Stimulated activated CD8-positive, alpha-beta memory T cell treated with anti-CD3 and anti-CD28 coated beads, Interleukin-4, amount 100 ng/mL, for 24 hours (primary cell): Measurements from ENCODE around the gene NUDC.
"Not testable (repeated sequence)": the region's sequence is repeated elsewhere in the genome, so short reads cannot be mapped to it uniquely, and the experiment has no call there.

Experiments used
- DNase-seq: peaks from one replicate; pipeline ENCODE4 v3.0.0-alpha.2; 2020; ENCODE audit warnings: low read depth

NUDC gene

GRCh38 chr1:26921540-26922430, at the start of gene NUDC:
Gene NUDC, plus strand, starts transcription at chr1:26921743. Its CDS starts 106 bp downstream, at chr1:26921849.
- DNase-seq: peak; percentile 93

DNA sequence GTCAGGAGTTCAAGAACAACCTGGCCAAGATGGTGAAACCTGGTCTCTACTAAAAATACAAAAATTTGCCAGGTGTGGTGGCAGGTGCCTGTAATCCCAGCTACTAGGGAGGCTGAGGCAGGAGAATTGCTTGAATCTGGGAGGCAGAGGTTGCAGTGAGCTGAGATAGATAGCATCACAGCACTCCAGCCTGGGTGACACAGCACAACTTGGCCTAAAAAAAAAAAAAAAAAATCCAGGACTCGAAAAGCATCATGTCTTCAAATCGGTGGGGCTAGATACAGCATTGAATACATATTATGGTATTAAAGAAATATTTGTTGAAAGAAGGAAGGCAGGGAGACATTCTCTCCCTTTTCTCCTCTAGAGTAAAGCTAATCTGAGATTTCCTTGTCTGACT, 48.4 kb upstream of the NUDC start:
- not testable (repeated sequence) for DNase-seq

DNA sequence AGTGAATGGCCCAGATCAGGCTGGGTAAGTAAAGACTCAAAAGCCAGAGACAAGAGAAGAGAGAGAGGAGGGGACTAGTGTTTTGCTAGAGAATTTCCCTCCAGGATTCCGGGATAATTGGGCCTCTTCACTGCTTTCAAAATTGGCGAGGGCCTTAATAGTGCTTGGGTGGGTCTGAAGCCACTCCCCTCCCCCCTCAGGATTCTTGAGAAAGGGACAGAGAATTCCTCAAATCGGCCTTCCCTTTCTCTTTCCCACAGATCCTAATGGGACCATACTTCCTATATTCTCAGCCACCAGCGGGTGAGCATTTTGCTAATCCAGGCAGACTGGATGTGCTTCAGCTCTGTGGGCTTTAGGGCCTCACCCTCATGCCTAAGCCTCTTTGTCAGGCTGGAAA, 46.6 kb upstream of the NUDC start:
- DNase-seq: no peak

- DNase-seq: no peak
Observed at GRCh38 chr1:26877326-26877725, 44.2 kb upstream of the NUDC start.

GRCh38 chr1:26879793-26880192, 41.8 kb upstream of the NUDC start:
- no peak for DNase-seq

DNA sequence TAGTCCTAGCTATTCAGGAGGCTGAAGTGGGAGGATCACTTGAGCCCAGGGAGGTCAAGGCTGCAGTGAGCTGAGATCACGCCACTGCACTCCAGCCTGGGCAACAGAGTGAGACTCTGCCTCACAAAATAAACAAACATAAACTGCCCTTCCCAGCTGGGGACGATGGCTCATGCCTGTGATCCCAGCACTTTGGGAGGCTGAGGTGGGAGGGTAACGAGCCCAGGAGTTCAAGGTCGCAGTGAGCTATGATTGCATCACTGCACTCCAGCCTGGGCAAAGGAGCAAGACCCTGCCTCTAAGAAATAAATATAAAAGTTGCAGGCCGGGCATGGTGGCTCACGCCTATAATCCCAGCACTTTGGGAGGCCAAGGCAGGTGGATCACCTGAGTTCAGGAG, 39.9 kb upstream of the NUDC start:
- not testable (repeated sequence) for DNase-seq

- DNase-seq: no peak
Observed at GRCh38 chr1:26882696-26883463, 38.7 kb upstream of the NUDC start.

DNA sequence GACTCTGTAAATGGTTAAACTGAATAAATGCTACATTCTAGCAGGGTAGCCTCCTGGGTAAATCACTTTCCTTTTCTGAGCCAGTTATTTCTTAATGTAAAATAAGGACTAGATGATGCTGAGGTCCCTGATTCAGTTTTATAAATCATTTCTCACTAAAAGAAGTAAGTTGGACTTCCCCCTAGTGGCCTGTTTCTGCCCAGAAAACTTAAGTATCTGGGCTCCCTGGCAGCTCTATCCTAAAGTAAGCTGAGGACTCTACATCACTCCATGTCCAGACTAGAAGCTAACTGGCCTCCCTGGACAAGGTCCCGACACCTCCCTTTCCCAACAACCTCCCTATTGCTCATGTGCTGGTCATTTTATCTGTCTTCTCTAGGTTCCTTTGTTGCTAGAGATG, 34.4 kb upstream of the NUDC start:
- no peak for DNase-seq

DNA sequence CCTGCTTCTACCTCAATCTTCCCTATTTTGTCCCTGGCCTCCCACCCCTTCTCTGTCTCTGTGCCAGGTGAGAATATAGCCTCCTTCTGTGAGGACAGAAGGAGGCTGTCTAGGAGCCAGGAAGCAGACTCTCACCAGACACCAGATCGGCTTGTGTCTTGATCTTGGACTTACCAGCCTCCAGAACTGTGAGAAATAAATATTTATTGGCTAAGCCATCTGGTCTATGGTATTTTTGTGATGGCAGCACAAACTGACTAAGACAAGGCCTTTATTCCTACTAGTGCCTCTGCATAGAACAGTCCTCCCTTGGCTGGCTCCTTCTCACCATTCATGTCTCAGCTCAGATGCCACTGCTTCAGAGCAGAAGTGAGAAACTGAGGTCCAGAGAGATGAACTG, 33.3 kb upstream of the NUDC start:
- DNase-seq: no peak

DNA sequence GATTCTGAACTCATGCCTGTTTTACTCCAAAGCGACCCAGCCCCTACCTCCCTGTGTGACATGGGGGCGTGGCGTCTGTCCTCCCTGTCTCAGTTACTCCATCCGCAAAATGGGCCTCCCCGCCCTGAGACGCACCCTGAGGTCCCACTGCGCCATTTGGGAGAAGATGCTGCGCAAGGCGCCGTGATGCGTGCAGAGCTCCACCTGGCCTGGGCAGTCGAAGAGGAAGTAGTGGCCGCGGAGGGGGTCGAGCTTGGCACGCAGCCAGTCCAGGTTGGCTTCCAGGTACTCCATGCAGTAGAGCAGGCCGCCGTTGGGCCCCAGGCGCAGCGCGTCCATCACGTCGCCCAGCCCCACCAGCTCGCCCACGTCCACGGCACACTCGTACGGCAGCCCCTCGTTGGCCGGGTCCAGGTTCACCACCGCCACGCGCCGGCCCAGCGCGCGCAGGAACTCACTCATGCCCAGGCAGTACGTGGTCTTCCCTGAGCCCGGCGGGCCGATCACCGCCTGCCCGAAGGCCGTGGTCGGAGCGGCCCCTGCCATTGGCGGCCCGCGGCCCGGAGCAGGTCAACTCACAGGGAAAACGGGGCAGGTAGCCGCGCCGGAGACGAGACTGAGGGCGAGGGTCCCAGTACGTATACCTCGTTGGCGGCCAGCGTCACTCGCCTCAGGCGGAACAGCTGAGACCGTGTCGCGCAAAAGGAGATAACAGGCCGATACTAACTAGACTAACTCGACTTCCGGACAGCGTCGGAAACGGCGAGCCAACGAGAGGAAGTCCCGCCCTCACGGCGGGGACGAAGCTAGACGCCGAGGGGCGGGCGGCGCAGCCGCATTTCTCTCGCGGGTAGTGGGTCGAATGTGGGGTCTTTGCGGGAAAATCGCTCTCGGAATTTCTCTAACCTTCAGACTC, 31.7 kb upstream of the NUDC start, which contains the start of gene GPN2:
GPN2 (minus strand) TSS at position 733 of the 916 bp plus-strand sequence; CDS start at position 546, 187 bp downstream.
- peak; percentile 67 for DNase-seq

DNA sequence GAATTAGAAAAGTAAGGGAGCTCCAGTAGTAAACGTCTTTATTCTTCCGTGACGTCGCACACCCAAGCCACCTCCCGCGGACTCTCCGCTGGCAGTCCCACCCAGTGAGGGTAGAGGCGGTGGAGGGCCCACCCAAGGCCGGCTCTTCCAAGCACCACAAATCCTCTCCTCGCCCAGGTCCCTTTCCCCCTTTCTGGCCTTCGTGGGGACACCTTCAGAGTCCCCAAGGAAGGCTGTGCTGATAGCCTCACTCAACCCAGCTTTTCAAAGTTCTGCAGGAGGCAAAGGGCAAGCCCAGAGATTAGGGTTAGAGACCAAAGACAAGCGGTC, 31.1 kb upstream of the NUDC start:
- no peak for DNase-seq

DNA sequence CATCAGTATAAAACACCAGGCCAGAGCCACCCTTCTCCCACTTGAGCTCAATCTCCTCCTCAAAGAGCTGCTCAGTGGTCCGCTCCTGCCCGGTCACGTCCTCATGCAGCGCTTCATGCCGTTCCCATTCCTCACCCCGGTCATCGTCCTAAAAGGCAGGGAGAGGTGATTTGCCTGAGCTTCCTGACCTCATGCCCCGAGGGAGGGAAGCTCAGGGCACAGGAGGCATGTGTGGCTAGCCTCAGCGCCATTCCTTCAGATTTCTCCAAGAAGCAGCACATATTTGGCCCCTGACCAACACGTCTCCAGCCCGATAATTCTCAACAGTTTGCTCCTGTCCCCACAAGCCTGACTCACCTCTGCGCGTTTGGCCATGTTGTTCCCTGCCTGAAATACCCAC, 27.3 kb upstream of the NUDC start:
- DNase-seq: no peak

GRCh38 chr1:26897351-26897750, 24.2 kb upstream of the NUDC start:
- no peak for DNase-seq

GRCh38 chr1:26900001-26900814, 21.3 kb upstream of the NUDC start, which contains the start of gene GPATCH3:
Gene GPATCH3, minus strand, starts transcription at chr1:26900467. Its CDS starts 25 bp downstream, at chr1:26900442.
- DNase-seq: peak; percentile 76

- DNase-seq: no peak
Observed at GRCh38 chr1:26900815-26901511, 20.6 kb upstream of the NUDC start.

GRCh38 chr1:26907071-26907917, 14.2 kb upstream of the NUDC start:
- DNase-seq: no peak

GRCh38 chr1:26909951-26910342, 11.6 kb upstream of the NUDC start:
- DNase-seq: no peak

DNA sequence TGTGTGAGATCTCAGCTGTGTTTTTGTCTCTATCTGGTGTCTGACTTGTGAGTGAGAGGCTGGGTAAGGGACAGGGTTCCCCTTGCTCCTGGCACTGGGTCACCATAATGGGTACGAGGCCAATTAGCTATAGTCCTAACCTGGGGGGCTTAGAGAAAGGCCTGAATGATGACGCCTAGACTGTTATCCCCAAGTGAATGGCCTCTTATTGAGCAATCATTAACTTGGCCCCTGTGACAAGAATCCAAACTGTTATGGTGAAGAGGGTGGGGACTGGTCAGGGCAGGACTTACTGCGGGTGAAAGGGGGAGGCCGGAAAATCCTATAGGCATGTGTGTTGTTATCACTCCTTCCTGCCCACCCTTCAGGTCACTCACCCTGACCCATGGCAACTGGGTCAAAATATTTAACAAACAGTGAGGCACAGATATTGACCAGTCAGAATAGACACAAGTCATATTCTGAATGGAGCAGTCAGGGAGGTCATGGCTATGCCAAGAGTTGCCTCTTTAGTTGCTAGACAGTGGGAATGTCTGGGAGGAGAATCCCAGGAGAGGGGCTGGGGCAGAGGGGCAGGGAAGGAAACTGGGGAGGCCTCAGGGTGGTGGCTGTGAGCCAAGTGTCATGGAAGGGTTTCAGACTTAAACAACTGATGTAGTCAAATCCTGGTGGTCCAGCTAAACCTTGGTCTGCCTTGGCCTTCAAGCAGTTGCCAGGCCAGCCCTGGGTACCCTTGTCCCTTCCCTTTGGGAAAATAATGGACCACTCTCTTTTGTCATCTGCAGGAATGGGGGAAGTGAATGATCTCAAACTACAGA, 11.0 kb upstream of the NUDC start:
- no peak for DNase-seq
